ENCODE data around the gene CLK1. TPM values are rescaled to one million over a fixed set of nuclear protein-coding genes. Genes with fewer than 3 reads are reported as not detected.

CLK1 gene
- total and polyA plus RNA-seq, 2 of the 13 experiments (the other 11 are each of a cell fraction or from before 2014, with no cell fraction given): 66.6 to 101 TPM

DNA sequence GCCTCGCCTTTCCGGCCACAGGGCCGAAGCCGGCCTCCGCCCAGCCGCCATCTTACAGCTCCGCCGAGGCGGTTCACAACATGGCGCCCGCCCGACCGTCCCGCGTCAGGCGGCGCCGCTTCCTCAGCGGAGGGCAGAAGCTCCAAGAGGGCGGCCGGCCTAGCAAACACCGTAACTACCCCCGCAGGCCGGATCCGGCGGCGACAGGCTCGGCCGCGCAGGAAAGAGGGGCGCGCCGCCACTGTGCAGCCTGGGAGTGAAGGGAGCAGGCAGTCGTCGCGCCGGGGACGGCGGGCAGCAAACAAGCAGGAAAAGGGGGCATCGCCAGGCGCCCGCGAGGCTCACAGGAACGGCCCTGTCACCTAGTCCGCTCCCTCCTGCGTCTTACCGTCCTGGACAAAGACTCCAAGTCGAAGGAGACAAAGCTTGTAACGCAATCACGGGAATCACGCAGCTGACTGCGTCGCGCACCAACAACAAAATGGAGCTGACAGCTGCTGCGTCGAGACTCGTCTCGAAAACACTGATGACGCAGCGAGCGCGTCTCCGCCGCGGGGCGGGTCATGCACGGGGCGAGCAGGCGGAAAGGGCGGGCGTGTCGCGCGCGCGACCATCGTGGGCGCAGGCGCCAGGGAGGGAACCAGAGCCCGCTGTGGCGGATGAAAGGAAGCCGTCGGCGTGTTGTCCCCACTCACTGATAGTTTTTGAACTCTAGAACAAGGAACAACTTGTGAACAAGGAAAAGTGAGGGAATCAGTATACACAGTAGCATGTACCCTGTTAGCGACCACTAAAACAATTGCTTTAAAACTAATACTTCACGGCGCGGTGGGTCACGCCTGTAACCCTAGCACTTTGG lies at the start of gene CLK1 (continued):
- peak; percentile 99 for TF ChIP-seq BORCS8-MEF2B (CRISPR knock-in tag; IDR thresholded peaks at IDR 0.05)
- TF ChIP-seq ZNF788 (CRISPR knock-in tag; IDR thresholded peaks at IDR 0.05; ENCODE audit: borderline replicate concordance): peak; percentile 96
- TF ChIP-seq, protein P1, sequence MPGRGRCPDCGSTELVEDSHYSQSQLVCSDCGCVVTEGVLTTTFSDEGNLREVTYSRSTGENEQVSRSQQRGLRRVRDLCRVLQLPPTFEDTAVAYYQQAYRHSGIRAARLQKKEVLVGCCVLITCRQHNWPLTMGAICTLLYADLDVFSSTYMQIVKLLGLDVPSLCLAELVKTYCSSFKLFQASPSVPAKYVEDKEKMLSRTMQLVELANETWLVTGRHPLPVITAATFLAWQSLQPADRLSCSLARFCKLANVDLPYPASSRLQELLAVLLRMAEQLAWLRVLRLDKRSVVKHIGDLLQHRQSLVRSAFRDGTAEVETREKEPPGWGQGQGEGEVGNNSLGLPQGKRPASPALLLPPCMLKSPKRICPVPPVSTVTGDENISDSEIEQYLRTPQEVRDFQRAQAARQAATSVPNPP (CRISPR knock-in tag; IDR thresholded peaks at IDR 0.05): peak; percentile 90; the same call in 1 of the 2 replicates
- TF ChIP-seq NFRKB (IDR thresholded peaks at IDR 0.05): peak; percentile 78
- peak; percentile 57 for TF ChIP-seq KDM4B (CRISPR knock-in tag; IDR thresholded peaks at IDR 0.05)
- no peak for TF ChIP-seq FLYWCH1 (CRISPR knock-in tag; IDR thresholded peaks at IDR 0.05)
- peak; percentile 98 for TF ChIP-seq SNAI1 (CRISPR knock-in tag; IDR thresholded peaks at IDR 0.05; ENCODE audit: borderline replicate concordance)
- TF ChIP-seq, protein P2, sequence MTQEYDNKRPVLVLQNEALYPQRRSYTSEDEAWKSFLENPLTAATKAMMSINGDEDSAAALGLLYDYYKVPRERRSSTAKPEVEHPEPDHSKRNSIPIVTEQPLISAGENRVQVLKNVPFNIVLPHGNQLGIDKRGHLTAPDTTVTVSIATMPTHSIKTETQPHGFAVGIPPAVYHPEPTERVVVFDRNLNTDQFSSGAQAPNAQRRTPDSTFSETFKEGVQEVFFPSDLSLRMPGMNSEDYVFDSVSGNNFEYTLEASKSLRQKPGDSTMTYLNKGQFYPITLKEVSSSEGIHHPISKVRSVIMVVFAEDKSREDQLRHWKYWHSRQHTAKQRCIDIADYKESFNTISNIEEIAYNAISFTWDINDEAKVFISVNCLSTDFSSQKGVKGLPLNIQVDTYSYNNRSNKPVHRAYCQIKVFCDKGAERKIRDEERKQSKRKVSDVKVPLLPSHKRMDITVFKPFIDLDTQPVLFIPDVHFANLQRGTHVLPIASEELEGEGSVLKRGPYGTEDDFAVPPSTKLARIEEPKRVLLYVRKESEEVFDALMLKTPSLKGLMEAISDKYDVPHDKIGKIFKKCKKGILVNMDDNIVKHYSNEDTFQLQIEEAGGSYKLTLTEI (CRISPR knock-in tag; conservative IDR thresholded peaks at IDR 0.05): no peak
- TF ChIP-seq ZNF577 (CRISPR knock-in tag; IDR thresholded peaks at IDR 0.05; ENCODE audit: borderline replicate concordance, low read depth): no peak; the same call in 1 of the 2 replicates
- TF ChIP-seq SETDB1 (CRISPR knock-in tag; IDR thresholded peaks at IDR 0.05; ENCODE audit: borderline replicate concordance): 0 out of 2 replicates have a peak, but pooled peaks have one; percentile 69
- no peak for TF ChIP-seq ZNF484 (CRISPR knock-in tag; IDR thresholded peaks at IDR 0.05; ENCODE audit: borderline replicate concordance, low read depth)
- TF ChIP-seq GTF2F1 (IDR thresholded peaks at IDR 0.05; ENCODE audit: low read length): peak; percentile 94
- peak; percentile 96 for TF ChIP-seq SRY (CRISPR knock-in tag; IDR thresholded peaks at IDR 0.05)
- peak; percentile 98 for TF ChIP-seq ZNF747 (CRISPR knock-in tag; IDR thresholded peaks at IDR 0.05; ENCODE audit: borderline replicate concordance)
- peak; percentile 65; the same call in 1 of the 2 replicates for TF ChIP-seq TCF7 (IDR thresholded peaks at IDR 0.05; ENCODE audit: low read depth)
- TF ChIP-seq, protein P3, sequence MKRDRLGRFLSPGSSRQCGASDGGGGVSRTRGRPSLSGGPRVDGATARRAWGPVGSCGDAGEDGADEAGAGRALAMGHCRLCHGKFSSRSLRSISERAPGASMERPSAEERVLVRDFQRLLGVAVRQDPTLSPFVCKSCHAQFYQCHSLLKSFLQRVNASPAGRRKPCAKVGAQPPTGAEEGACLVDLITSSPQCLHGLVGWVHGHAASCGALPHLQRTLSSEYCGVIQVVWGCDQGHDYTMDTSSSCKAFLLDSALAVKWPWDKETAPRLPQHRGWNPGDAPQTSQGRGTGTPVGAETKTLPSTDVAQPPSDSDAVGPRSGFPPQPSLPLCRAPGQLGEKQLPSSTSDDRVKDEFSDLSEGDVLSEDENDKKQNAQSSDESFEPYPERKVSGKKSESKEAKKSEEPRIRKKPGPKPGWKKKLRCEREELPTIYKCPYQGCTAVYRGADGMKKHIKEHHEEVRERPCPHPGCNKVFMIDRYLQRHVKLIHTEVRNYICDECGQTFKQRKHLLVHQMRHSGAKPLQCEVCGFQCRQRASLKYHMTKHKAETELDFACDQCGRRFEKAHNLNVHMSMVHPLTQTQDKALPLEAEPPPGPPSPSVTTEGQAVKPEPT (CRISPR knock-in tag; IDR thresholded peaks at IDR 0.05; ENCODE audit: low read depth): peak; percentile 98
- peak; percentile 90 for TF ChIP-seq ZNF713 (CRISPR knock-in tag; IDR thresholded peaks at IDR 0.05)
- no peak for TF ChIP-seq ZNF7 (CRISPR knock-in tag; IDR thresholded peaks at IDR 0.05)
- TF ChIP-seq ZBTB7A (CRISPR knock-in tag; IDR thresholded peaks at IDR 0.05): peak; percentile 53; the same call in 1 of the 2 replicates
- peak; percentile 97 for TF ChIP-seq NKX3-1 (CRISPR knock-in tag; IDR thresholded peaks at IDR 0.05)
- TF ChIP-seq ZBTB7B (CRISPR knock-in tag; IDR thresholded peaks at IDR 0.05): peak; percentile 69
- TF ChIP-seq SALL1 (CRISPR knock-in tag; IDR thresholded peaks at IDR 0.05): peak; percentile 98
- peak; percentile 68; the same call in 1 of the 2 replicates for TF ChIP-seq RFX5 (IDR thresholded peaks at IDR 0.05; ENCODE audit: low read depth, low read length)
- peak; percentile 81 for TF ChIP-seq DNMT3B (CRISPR knock-in tag; conservative IDR thresholded peaks at IDR 0.05)
- TF ChIP-seq NFYC (CRISPR knock-in tag; IDR thresholded peaks at IDR 0.05): peak; percentile 58; the same call in 1 of the 2 replicates
- TF ChIP-seq, protein P4, sequence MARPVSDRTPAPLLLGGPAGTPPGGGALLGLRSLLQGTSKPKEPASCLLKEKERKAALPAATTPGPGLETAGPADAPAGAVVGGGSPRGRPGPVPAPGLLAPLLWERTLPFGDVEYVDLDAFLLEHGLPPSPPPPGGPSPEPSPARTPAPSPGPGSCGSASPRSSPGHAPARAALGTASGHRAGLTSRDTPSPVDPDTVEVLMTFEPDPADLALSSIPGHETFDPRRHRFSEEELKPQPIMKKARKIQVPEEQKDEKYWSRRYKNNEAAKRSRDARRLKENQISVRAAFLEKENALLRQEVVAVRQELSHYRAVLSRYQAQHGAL (CRISPR knock-in tag; IDR thresholded peaks at IDR 0.05; ENCODE audit: not compliant biosample characterization): peak; percentile 98
